HEK293T (cell line): ENCODE measurements around the gene RPUSD1.

Experiments used
- CTCF ChIA-PET: fragments of 350-600 bp; formaldehyde crosslinking; extraction: SDS; loops from one replicate; lab custom pipeline; 2021; ENCODE audit warnings: antibody characterized with exemption, inconsistent platforms; lab: Yijun Ruan, JAX
- POLR2A ChIA-PET: fragments of 350-600 bp; formaldehyde crosslinking; extraction: SDS; loops from one replicate; lab custom pipeline; 2020; ENCODE audit warnings: antibody characterized with exemption, inconsistent platforms; lab: Yijun Ruan, JAX
- DNase-seq: peaks from one replicate; pipeline ENCODE4 v3.0.0; 2012; ENCODE audit warnings: mixed read lengths; ENCODE audit errors: extremely low spot score
- ARNT ChIP-seq: fragments of 450-650 bp; IDR thresholded peaks from 2 replicates; pipeline ENCODE4 v1.6.1; 2017; ENCODE audit warnings: mild to moderate bottlenecking
- BHLHE40 ChIP-seq: fragments of 450-650 bp; IDR thresholded peaks from 2 replicates; pipeline ENCODE4 v1.6.1; 2016; ENCODE audit warnings: mild to moderate bottlenecking, moderate library complexity, borderline replicate concordance
- CTBP1 ChIP-seq: fragments of 450-650 bp; IDR thresholded peaks from 2 replicates; pipeline ENCODE4 v1.6.1; 2016; ENCODE audit warnings: borderline replicate concordance
- ELF4 ChIP-seq: fragments of 450-650 bp; IDR thresholded peaks from 2 replicates; pipeline ENCODE4 v1.6.1; 2017; ENCODE audit warnings: antibody characterized with exemption
- FOXA1 ChIP-seq: fragments of 450-650 bp; IDR thresholded peaks from 2 replicates; pipeline ENCODE4 v1.6.1; 2016; ENCODE audit warnings: mild to moderate bottlenecking
- FOXK2 ChIP-seq: fragments of 450-650 bp; IDR thresholded peaks from 2 replicates; pipeline ENCODE4 v1.6.1; 2016; ENCODE audit warnings: mild to moderate bottlenecking
- FOXM1 ChIP-seq: fragments of 450-650 bp; IDR thresholded peaks from 2 replicates; pipeline ENCODE4 v1.6.1; 2017; ENCODE audit warnings: mild to moderate bottlenecking, borderline replicate concordance
- HDGF ChIP-seq: fragments of 450-650 bp; IDR thresholded peaks from 2 replicates; pipeline ENCODE4 v1.6.1; 2017; ENCODE audit warnings: antibody characterized with exemption, borderline replicate concordance
- L3MBTL2 ChIP-seq: fragments of 450-650 bp; conservative IDR thresholded peaks from 2 replicates; pipeline ENCODE4 v1.6.1; 2016; ENCODE audit warnings: mild to moderate bottlenecking
- LEF1 ChIP-seq: fragments of 450-650 bp; IDR thresholded peaks from 2 replicates; pipeline ENCODE4 v1.6.1; 2017; ENCODE audit warnings: mild to moderate bottlenecking, borderline replicate concordance
- NFRKB ChIP-seq: fragments of 450-650 bp; IDR thresholded peaks from 2 replicates; pipeline ENCODE4 v1.6.1; 2016; ENCODE audit warnings: mild to moderate bottlenecking, moderate library complexity
- SP1 ChIP-seq: fragments of 450-650 bp; IDR thresholded peaks from 2 replicates; pipeline ENCODE4 v1.6.1; 2017
- SUZ12 ChIP-seq: fragments of 450-650 bp; IDR thresholded peaks from 2 replicates; pipeline ENCODE4 v1.6.1; 2016; ENCODE audit warnings: mild to moderate bottlenecking
- TARDBP ChIP-seq: fragments of 450-650 bp; IDR thresholded peaks from 2 replicates; pipeline ENCODE4 v1.6.1; 2016
- ZNF384 ChIP-seq: fragments of 450-650 bp; IDR thresholded peaks from 2 replicates; pipeline ENCODE4 v1.6.1; 2016
- TF ChIP-seq, protein P1 (sequence below): fragments of 450-650 bp; IDR thresholded peaks from 2 replicates; pipeline ENCODE4 v1.6.1; 2016

Gene RPUSD1

DNA sequence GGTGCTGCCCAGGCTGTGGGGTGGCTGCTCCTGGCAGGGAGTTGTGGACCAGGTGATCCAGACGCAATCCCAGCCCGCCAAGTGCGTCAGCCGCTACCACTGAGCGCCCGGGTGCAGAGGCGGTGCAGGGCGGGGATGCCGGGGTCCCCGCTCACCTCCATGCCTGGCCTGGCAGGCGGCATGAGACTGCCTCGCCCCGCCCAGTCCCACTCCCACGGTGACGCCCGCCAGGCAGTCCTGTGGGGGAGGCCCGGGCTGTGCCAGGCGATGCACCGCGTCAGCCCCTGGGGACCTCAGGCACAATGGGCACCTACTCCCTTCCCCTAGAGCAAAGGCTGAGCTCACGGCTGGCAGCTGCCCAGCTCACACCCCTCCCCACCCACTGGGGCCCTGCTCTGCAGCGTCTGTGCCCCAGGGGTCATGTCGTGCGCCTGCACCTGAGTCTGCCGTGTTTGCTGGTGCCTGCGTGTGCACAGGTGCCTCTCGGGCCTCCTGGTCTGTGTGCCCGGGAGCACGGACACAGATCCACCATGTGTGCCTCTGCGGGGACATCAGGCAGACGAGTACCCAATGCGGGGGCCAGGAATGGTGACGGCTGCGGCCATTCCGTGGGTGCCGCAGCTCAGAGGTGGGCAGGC, 5.3 kb downstream of the RPUSD1 start:
- CTCF ChIA-PET, result interaction anchor here (1.4 kb wide), 1 partner anchor 71 kb away, joined by 4 read pairs; no protein-coding TSS in a partner anchor
- POLR2A ChIA-PET, result interaction anchor here (1.1 kb wide), 2 partner anchors 42 to 62 kb away, joined by 4 to 5 read pairs; partner anchors contain the start of genes ANTKMT and CIAO3

DNA sequence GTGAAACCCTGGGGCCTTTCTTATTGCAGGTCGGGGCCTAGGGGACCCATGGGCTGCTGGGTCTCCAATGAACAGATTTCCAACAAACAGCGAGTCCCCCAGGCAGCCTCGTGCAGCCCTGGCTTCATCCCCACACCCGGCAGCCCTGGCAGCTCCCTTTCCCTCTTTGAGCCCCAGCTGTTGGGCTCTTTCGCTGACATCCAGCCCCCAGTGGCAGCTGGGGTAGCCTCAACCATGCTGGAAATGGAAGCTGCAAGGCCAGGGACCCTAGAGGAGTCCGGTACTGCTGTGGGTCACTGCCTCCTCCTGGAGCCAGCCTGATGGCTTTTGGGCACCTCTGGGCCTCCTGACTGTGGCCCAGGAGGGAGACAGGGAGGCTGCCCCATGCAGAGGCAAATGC, 5.9 kb downstream of the RPUSD1 start:
- no peak for TF ChIP-seq FOXA1
- TF ChIP-seq TARDBP, result no peak
- no peak for TF ChIP-seq LEF1
- no peak for TF ChIP-seq SUZ12
- no peak for TF ChIP-seq BHLHE40
- TF ChIP-seq HDGF, result no peak
- TF ChIP-seq ARNT, result no peak
- no peak for TF ChIP-seq ELF4
- TF ChIP-seq, protein P1, sequence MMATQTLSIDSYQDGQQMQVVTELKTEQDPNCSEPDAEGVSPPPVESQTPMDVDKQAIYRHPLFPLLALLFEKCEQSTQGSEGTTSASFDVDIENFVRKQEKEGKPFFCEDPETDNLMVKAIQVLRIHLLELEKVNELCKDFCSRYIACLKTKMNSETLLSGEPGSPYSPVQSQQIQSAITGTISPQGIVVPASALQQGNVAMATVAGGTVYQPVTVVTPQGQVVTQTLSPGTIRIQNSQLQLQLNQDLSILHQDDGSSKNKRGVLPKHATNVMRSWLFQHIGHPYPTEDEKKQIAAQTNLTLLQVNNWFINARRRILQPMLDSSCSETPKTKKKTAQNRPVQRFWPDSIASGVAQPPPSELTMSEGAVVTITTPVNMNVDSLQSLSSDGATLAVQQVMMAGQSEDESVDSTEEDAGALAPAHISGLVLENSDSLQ, result no peak
- no peak for TF ChIP-seq FOXK2
- TF ChIP-seq ZNF384, result no peak
- CTCF ChIA-PET, result no interaction called here
- POLR2A ChIA-PET, result interaction anchor here (1.0 to 1.1 kb wide), 2 partner anchors 41 to 61 kb away, joined by 3 to 5 read pairs; partner anchors contain the start of genes ANTKMT and CIAO3
- DNase-seq, result no peak

More for the DNA sequence above, 5.3 kb downstream of the RPUSD1 start:
- no peak for DNase-seq
- TF ChIP-seq NFRKB, result no peak
- TF ChIP-seq, protein P1, result no peak
- TF ChIP-seq LEF1, result no peak; the same call in 1 of the 2 replicates
- TF ChIP-seq FOXA1, result no peak
- no peak for TF ChIP-seq ZNF384
- no peak for TF ChIP-seq L3MBTL2
- TF ChIP-seq FOXM1, result no peak
- no peak for TF ChIP-seq FOXK2
- TF ChIP-seq ELF4, result no peak
- TF ChIP-seq ARNT, result no peak
- TF ChIP-seq TARDBP, result no peak
- no peak for TF ChIP-seq SUZ12
- TF ChIP-seq CTBP1, result no peak
- TF ChIP-seq HDGF, result no peak
- TF ChIP-seq SP1, result no peak
- TF ChIP-seq BHLHE40, result no peak

DNA sequence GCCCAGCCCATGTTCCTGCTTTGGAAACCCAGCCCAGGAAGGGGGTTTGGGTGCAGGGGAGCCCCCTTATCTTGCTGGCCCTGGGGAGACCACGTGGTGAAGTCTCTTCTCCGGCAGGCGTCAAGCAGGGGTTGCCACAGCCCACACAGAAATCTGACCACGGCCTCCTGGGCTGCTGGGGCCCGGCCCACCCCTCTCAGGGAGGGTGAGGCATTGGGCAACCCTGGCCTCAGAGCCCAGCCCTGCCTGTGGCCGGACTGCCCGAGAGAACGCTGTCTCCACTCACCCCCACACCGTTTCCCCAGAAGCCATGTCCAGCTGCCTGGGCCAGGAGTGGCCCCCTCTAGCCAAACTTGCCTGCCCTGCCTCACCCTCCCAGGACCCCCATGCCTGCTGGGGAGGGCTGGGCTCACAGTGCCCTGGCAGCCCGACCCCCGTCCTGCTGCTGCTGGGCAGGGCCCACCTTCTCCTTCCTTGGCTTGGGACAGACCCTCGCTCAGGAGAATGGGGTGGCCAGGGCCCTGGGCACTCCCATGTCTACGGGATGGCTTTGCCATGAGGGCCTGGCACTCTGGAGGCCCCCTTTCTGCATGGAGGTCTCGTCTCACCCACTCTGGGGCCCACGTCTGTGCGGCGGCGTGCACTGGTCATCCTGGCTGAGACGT, 6.7 kb downstream of the RPUSD1 start:
- TF ChIP-seq L3MBTL2 (no peak), CTBP1 (no peak), FOXA1 (no peak), ZNF384 (no peak), LEF1 (no peak), NFRKB (no peak), BHLHE40 (no peak), HDGF (no peak), SUZ12 (no peak), TARDBP (no peak), FOXM1 (no peak), SP1 (no peak), FOXK2 (no peak), ELF4 (no peak)
- TF ChIP-seq, protein P1, result no peak
- DNase-seq, result no peak
- CTCF ChIA-PET, result no interaction called here
- POLR2A ChIA-PET, result interaction anchor here (1.0 kb wide), 1 partner anchor 61 kb away, joined by 3 read pairs; the partner anchor contains the start of gene ANTKMT

DNA sequence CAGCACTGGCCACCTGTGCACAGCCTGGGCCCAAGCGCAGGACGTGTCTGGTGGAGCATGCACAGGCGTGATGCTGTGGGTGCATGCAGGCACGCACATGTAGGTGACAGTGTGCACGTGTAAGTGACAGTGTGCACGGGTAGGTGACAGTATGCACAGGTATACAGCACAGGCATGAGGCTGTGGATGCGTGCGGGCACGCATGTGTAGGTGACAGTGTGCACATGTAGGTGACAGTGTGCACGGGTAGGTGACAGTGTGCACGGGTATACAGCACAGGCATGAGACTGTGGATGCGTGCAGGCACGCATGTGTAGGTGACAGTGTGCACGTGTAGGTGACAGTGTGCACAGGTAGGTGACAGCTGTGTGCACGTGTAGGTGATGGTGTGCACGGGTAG, 7.9 kb downstream of the RPUSD1 start:
- DNase-seq, result no peak
- ChIA-PET CTCF (no interaction called here), POLR2A (no interaction called here)
- TF ChIP-seq HDGF (no peak), FOXK2 (no peak), SUZ12 (no peak), L3MBTL2 (no peak), LEF1 (no peak)

DNA sequence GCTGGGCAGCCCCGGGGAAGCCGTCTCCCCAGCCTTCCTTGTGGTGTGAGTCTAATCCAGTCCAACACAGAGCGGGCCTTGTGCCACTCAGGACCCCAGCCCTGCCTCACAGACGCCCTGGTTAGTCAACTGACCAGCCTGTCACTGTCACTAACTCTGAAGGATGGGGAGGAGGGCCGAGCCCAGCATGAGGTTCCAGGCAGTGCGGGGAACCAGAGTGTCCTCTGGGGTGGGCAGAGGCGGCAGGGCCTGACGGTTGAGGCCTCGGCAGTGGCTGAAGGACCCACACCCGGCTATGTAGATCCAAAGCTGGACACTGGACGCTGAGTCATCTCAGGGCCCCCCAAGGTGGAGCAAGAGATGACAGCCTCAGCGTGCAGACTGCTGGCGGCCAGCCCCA, 8.6 kb downstream of the RPUSD1 start:
- TF ChIP-seq SUZ12 (no peak), ZNF384 (no peak), L3MBTL2 (no peak), LEF1 (no peak), FOXM1 (no peak), CTBP1 (no peak), FOXK2 (no peak), SP1 (no peak), FOXA1 (no peak), ELF4 (no peak), HDGF (no peak), NFRKB (no peak)
- POLR2A ChIA-PET, result no interaction called here
- CTCF ChIA-PET, result no interaction called here
- DNase-seq, result no peak

DNA sequence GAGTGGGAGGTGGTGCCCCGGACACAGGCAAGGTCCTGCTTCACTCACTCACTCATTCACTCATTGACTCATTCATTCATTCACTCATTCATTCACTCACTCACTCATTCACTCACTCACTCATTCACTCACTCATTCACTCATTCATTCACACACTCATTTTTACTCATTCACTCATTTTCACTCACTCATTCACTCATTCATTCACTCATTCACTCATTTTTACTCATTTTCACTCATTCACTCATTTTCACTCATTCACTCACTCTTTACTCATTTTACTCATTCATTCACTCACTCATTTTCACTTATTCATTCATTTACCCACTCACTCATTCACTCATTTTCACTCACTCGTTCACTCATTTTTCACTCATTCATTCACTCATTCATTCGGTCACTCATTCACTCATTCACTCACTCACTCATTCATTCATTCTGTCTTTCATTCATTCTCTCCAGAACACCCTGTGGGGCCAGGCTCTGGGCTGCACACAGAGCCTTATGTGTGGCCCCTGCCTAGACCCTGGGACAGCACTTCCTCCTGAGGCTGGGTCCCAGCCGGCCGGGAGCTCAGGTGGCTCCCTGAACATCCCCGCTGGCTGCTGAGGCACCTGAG, 9.2 kb downstream of the RPUSD1 start:
- POLR2A ChIA-PET, result interaction anchor here (0.9 kb wide), 1 partner anchor 10 kb away, joined by 4 read pairs; the partner anchor contains the start of genes CHTF18 and RPUSD1
- DNase-seq, result no peak
- TF ChIP-seq FOXK2 (no peak), TARDBP (peak; percentile 73)
- TF ChIP-seq, protein P1, result peak; percentile 18; the same call in 1 of the 2 replicates
- CTCF ChIA-PET, result no interaction called here
